Uterus (tissue), 2 donors: ENCODE results near the gene ZNF574.

Experiments used
- CTCF ChIP-seq, 4 experiments: fragments of 200-600 bp in 2 of 4; fragments of 450-650 bp in 2 of 4; sonication (generic) in 2 of 4; IDR thresholded peaks; one replicate each; pipeline ENCODE4 v1.5.1; 2016 to 2019; ENCODE audit warnings: antibody characterized with exemption in 4 of 4, mild to moderate bottlenecking in 2 of 4, moderate library complexity in 1 of 4
- POLR2A ChIP-seq, 2 donors: fragments of 450-650 bp; IDR thresholded peaks; one replicate each; pipeline ENCODE4 v1.6.1; 2016; ENCODE audit warnings: antibody characterized with exemption in 2 of 2, mild to moderate bottlenecking in 1 of 2, moderate library complexity in 1 of 2

GRCh38 chr19:42110658-42111057, 34.7 kb downstream of the ZNF574 start:
- TF ChIP-seq POLR2A (IDR thresholded peaks at IDR 0.05) (no peak), CTCF (IDR thresholded peaks at IDR 0.05) (no peak)
